ENCODE data around the gene LGR6. TPM values are rescaled to one million over a fixed set of nuclear protein-coding genes. Genes with fewer than 3 reads are reported as not detected.

The LGR6 gene
- total RNA-seq, 1 experiment from 2014 or later = 30.3 TPM

GRCh38 chr1:202217951-202218350, 24.4 kb downstream of the LGR6 start:
- DNase-seq (ENCODE audit: low read depth) = no peak

DNA sequence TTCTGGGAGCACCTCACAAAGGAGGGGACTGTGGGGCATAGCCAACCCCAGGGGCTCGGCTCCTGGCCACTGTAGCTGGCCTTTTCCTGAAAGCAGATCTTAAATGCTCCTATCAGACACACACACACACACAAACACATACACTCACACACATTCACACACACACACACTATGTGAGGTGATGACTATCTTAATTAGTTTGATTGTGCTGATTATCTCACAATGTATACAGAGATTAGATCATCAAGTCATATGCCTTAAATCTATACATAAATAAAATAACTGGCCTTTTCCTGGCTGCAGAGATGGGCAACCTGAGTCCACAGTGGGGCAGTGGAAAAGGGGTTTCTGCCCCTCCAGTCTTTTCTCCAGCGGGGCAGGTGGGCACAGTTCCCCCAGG, 27.1 kb downstream of the LGR6 start:
- no peak for DNase-seq (ENCODE audit: low read depth)

- DNase-seq (ENCODE audit: low read depth) = peak; percentile 82
These were observed 28.6 kb downstream of the LGR6 start for GRCh38 chr1:202221911-202222909.

DNA sequence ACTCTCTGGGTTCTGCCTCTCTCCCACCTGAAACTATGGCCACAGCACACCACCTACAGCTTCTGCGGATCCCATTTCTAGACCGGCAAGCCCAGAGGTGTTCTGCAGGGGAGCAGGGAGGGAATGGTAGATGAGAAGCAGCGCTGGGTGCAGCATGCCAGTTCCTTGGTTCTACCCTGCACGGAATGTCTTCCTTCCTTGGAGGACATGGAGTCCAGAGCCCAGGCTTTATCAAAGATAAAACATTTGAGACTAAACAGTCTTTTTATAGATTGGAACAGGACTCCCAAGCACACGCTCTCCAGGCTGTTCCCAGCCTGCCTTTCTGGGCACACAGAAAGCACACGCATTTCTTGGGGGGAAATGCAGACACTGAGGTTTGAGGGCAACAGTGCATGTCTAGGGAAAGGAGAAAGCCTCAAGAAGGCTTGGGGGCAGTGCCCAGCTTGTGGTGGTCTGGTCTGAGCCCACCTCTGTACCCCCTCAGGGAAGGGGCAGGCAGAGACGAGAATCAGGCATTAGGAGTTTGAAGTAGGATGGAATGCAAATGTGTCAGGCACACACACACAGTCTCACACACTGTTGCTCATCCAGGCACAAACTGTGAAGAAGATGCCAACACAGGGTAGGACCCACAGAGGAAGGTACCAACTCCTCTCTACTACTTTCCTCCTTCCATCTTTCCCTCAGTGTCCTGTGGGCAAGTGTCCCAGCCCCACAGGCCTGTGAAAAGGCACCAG, 29.7 kb downstream of the LGR6 start:
- no peak for DNase-seq (ENCODE audit: low read depth)

- DNase-seq (ENCODE audit: low read depth) = no peak
These were observed 30.9 kb downstream of the LGR6 start for GRCh38 chr1:202224453-202224852.

GRCh38 chr1:202225131-202225530, 31.5 kb downstream of the LGR6 start:
- DNase-seq (ENCODE audit: low read depth) = no peak

DNA sequence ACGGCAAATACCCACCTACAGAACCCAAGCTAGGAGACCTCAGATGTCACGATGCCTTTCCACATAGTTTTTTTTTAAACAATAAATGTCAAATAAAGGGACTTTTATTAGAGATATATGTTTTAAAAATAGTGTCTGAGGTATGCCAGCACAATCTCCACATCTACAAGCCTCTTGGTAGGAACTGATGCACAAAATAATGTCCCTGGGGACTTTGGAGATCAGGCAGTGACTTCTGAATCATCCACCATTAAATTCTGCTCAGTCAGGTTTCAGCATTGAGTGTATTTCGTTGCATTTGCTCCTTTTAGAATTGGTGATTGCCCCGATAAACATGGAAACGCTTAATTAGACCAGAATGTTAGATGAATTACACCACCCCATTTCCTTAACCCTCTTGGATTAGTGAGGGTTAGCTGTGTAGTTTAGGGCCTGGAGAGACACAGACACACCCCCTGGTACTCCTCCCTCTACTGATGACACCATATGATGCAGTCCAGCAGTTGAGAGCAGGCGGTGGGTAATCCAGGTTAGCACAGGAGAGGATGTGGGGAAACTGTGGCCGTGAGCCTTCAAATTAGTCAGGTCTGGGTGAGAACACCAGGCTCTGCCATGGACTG, 33.6 kb downstream of the LGR6 start:
- DNase-seq (ENCODE audit: low read depth) = no peak

- DNase-seq (ENCODE audit: low read depth) = no peak
These were observed 34.4 kb downstream of the LGR6 start for GRCh38 chr1:202227997-202228401.

DNA sequence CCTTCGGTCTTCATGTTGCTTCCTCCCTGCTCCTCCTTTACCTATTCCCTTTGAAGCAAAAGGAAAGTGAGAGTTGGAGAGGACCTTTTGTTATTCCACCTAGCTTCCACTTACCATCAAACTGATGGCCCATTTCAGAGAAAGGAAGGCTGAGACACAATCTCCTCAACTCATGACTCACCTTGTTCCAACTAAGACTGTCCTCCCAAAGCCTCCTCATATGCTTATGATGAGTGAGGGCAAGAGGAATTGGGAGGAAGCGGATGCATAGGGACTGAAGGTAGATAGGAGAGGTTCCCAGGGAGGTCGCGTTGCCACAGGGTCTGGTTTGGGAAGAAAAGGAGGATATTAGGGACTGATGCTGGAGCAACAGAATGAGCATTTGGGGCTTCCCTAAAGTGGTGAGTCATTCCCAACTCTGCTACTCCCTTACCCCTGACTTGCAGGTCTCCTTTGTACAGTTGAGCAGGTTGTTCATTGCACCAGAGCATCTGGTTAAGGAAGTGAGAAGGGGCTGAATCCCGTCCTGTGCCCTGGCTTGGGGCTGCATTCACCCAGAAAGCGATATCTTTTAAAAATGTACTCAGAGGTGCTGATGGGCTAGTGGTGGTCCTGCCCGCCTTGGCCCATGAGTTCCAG, 35.0 kb downstream of the LGR6 start:
- DNase-seq (ENCODE audit: low read depth) = no peak

- peak; percentile 41 for DNase-seq (ENCODE audit: low read depth)
These were observed 35.8 kb downstream of the LGR6 start for GRCh38 chr1:202229376-202229775.

DNA sequence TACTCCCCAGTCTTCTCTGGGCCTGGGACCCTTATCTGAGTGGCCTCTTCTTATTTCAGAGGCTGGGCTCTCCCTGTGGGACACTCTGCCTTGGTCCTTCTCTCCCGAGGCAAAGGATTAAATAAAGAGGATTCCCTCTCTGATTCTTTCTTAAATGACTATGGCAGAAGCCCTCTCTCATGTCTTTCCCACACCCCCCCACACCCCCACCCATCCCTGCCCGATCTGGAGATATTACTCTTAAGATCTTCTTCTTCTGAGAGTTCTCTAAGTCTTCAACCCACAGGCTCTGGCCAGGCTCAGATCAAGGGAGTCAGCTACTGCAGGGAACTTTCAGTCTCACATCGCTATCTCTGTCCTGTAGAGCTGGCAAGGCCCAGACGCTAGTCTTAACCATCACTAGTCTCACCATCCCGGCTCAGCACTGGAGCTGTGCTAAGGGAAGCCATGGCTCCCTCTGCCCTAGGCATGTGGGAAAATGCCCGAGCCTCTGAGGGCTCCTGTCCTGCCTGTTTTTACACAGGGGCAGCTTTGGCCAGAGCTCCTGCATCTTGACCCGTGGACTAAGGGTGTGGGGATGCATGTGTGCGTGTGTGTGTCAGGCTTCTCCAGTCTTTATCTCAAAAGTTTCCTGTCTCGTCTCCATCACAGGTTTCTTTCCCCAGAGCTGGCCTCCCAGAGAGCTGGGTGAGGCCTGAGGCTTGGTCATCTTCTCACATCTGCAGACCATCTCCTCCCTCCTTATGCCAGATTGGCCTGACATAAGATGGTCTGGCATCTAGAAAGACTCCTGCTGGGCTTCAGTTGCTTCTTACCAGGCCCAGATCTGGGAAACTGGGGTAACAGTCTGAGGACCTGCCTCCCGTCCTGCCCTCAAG, 36.7 kb downstream of the LGR6 start:
- peak; percentile 77 for DNase-seq (ENCODE audit: low read depth)

GRCh38 chr1:202230939-202231645, 37.5 kb downstream of the LGR6 start:
- peak; percentile 91 for DNase-seq (ENCODE audit: low read depth)

DNA sequence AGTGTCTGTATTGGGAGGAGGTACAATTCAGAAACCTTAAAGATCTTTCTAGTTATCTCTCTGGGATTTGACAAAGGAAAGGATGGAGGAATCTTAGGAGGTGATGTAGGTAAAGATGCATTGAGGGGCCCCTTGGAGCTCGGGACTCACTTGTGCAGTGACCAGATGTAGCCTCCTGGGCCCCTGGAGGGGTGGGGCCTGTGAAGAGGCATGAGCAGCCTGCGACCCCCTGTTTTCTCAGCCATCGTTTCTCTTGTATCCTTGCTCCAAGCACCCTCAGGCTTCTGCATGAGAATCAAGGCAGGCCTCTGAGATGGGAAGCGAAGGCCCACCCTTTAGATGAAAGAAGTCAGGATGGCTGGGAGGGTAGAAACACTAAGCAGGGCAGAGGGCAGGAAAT, 39.6 kb downstream of the LGR6 start:
- no peak for DNase-seq (ENCODE audit: low read depth)

- no peak for DNase-seq (ENCODE audit: low read depth)
These were observed 40.2 kb downstream of the LGR6 start for GRCh38 chr1:202233804-202234203.

GRCh38 chr1:202234331-202235002, 40.9 kb downstream of the LGR6 start:
- no peak for DNase-seq (ENCODE audit: low read depth)

- DNase-seq (ENCODE audit: low read depth) = peak; percentile 41
These were observed 41.5 kb downstream of the LGR6 start for GRCh38 chr1:202235003-202235660.

DNA sequence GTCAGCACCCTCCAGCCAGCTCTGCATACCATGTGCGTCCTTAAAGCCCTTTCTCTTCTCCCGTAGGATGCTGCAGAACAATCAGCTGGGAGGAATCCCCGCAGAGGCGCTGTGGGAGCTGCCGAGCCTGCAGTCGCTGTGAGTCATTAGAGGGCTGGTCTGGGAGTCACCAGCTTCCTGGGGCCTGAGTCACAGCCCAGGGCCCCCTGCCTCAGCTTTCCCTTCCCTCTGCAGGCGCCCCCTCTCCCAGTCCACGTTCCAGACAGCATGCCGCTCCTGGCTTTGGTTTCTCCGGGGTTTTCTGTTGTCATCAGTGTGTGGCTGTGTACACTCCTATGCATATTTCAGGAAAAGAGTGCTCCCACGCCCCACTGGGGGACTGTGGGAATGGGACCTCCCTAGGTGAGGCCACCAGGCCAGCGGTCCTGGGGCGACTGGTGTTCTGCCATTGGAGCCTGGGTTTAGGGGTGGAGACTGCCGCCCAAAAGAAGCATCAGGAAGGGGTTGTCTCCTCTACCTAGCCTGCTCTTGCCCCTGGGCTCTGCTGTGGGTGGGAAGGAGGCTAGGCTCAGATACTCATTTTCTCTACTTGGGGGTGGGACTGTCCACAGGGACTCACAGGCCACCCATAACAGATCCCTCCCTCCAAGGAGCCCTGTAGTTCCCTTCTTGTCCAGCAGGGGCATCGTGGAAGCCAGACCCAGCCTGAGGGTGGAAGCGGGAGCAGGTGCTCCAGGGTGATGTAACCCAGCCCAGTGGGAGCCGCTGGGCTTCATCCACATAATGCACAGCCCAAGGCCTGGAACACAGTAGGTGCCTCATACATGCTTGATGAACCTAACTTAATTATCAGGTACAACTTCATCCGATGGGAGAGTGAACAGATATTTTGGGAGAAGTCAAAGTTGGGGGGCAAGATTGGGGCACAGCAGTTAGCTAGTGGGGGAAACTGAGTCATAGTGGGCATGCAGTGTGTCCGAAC, 42.5 kb downstream of the LGR6 start:
- peak; percentile 96 for DNase-seq (ENCODE audit: low read depth)

DNA sequence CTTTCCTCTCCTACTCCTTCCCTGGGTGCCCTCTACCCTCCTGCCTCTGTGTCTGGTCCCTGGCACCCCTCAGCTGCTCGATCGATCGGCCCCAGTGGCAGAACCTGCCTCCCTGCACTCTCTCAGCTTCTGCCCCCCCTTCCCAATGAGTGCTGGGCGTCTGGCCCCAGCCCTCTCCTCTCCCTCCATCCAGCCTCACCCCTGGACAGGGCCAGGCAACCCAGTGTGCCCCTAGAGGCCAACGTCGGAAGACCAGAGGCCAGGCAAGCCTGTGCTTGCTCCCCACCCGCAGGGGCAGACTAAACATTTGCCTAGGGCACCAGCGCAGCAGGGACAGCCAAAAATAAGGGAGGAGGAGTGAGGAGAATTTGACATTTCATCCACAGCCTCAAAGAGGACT, 43.5 kb downstream of the LGR6 start:
- DNase-seq (ENCODE audit: low read depth) = no peak

Data from RPMI7951 (cell line).